CD4-positive, alpha-beta T cell treated with Interleukin-6 at 100 ng/mL for 8 hours (primary cell): ENCODE data around the gene ZNF407.

Experiments used
- DNase-seq: peaks from one replicate; pipeline ENCODE4 v3.0.0-alpha.2; 2020; ENCODE audit warnings: mixed read lengths, low spot score

The ZNF407 gene

DNA sequence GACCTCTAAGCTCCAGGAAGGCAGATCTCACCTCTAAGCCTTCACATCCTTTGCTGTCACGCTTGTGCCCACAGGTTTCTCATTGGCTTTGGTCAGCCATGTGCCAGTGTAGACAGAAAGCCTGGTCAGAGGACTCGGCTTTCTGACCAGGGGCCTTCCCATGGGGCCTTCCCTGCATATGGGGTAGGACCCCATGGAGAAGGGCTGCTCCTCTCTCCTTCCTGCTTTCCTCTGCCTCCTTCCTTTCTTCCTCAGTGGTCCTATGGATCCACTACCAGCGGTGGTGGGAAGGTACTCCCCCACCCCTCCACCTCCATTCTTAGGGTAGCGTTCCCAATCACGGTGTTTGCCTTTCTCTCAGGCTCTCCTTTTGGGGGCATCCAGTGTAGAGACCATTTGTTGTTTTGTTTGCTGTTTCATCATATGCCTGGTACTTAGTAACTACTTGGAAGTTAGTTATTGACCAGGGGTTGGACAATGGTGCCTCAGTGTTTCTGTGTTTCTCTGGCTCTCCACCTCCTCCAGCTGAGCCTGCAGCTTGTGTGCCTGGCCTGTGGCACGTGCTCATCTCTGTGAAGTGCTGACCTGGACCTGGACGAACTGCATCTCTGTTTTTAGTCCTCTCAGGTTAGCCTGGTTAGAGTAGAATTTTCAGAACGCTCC lies 71.6 kb downstream of the ZNF407 start:
- DNase-seq = no peak

DNA sequence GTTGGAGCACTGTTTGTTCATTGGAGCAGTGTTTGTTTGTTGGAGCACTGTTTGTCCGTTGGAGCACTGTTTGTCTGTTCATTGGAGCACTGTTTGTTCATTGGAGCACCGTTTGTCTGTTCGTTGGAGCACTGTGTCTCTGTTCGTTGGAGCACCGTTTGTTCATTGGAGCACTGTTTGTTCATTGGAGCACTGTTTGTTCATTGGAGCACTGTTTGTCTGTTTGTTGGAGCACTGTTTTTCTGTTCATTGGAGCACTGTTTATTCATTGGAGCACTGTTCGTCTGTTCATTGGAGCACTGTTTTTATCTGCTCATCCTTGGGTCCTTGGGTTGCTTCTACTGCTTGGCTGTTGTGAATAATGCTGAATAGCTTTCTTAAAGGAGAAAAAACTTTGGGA lies 74.7 kb downstream of the ZNF407 start:
- DNase-seq = no peak

DNA sequence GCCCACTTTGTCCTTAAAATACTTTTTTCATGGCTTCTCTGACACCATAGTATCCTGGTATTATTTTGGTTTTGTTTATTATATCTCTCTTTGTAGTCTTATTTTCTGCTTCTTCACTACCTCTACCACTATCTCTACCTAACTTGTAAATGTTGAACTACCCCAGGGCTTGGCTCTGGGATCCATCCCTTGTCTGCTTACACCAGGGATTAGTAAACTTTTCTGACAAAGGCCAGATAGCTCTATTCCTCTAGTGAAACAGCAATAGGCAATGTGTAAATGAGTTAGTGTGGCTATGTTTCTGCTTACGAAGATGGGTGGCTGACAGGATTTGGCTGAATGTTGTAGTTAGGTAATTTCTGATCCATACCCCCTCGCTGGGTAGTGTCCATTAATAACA lies 76.8 kb downstream of the ZNF407 start:
- no peak for DNase-seq

DNA sequence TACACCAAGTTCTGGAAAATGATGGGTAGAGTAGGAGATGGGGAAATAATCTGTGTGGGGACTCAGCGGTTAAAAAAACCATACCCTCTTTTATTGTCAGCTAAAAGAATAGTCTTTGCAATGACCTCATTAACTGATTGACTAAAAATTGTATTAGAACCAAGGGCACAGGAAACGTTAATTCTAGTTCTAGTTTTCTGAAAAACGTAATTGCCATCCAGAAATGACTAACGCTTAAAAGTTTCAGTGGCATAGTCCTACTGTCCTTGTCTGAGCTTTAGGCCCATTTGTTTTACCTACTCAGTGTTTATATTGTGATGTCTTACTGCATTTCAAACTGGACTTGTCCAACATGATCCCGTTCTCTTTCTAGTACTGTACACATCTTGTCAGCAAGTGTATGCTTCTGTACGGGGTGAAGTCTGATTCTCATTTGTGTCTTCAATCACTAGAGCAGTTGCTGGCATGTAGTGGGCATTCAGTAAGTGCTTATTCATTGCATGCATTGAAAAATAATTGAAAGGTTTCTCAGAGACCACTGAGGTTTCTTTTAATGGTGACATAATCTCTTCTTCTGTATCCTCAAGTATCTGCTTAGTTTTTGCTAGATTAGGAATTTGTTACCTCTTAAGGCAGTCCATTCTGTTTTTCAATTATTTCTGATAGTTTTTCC lies 81.5 kb downstream of the ZNF407 start:
- no peak for DNase-seq

DNA sequence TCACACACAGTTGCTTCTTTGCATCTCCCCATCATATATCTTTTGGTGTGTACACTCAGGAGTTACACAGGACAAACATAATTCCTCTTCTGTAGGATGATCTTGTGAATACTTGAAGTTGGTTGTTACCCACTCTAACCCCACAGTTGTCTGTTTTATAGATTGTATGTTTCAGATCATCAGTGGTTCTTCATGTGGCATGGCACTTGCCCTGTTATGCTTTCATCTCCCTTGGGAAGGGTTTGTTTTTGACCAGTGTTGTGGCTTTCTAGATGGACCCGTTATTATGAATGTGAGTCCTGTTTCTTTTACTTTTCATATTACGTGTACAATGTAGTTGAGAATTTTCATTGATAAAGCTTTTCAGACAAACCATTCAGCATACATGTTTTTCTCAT lies 82.0 kb downstream of the ZNF407 start:
- no peak for DNase-seq

DNA sequence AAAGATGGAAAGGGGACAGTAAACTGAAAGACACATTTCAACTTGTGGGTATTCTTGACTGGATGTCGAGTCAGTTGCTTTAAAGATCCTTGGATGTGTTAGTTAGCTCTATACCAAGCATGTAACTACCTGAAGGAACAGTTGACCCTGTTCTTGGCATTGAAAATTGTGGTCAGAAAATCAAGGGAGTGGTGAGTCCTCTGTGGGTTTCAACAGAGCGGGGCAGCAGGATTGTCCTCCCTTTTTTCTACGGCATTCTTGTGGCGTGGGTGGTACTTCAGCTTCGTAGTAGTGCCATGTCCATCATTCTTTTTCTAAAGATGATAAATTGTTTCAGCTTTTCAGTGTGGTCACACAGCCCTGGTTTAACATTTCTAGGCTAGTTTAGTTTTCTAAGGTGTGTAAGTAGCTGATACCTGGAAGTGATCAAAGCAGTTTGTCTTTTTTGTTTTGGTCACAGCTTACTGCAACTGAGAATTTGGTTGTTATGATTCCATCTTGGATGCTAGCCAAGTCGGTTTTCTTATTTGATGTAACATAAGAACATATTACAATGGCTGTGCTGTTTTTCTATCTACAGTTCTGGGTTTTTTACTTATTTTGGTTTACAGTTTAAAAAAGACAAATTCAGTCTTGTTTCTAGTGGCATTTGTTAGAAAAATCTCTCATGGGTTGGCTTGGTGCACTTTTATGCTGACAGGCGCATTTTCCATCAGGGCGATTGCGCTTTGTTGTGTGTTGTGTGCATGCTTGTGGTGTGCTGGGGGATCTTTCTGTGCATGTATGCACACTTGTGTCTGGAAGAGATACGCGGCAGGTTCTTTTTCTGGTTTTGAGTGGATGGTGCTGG lies 84.7 kb downstream of the ZNF407 start:
- DNase-seq = no peak

DNA sequence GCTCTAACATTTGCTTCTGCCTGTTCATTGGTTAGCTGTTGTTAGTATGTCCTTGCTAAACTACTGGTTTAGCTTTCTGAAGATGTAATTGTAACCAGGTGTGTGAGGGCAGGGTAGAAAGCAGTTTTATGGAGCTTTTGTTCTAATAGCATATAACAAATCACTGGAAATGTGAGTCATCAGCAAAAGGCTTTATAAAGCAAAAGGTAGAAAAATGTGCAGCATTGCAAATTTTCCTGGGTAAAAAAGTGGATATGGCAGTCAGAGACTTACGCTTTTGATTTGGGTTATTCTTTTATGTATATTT lies 85.3 kb downstream of the ZNF407 start:
- DNase-seq = no peak

DNA sequence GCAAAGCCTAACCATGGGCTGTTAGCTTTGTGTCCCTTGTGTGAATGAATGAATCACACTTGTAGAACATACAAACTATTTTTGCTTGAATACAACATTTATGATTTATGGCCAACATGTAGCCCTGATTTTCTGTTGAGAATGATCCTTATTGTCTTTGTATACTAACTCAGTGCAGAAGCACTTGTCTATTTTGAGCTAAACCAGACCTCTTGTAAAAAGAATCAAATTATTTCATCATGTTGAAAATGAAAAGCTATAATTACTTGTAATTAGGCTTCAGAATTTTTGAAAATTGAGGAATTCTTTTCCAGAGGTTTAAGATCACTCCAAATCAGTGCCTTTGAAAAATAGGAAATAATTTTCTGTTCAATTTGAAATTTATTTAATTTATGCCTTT lies 85.9 kb downstream of the ZNF407 start:
- DNase-seq = no peak

DNA sequence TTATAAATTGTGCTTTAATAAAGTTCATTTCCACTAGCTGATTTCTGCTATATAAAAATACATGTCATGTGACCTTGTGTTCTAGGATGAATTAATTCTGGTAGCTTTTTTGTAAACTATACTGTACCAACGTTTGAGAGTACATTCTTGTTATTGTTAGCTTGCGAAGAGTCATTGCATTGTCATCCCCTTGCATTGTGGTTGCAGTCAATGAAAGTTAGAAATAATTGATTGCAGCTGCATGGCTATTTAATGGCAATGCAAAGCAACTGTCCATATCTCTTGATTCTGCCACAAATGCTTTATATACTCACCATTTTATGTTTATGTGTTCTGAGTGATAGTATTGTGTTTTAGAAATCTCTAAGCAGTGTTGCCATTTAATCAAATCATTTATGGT lies 91.6 kb downstream of the ZNF407 start:
- no peak for DNase-seq

DNA sequence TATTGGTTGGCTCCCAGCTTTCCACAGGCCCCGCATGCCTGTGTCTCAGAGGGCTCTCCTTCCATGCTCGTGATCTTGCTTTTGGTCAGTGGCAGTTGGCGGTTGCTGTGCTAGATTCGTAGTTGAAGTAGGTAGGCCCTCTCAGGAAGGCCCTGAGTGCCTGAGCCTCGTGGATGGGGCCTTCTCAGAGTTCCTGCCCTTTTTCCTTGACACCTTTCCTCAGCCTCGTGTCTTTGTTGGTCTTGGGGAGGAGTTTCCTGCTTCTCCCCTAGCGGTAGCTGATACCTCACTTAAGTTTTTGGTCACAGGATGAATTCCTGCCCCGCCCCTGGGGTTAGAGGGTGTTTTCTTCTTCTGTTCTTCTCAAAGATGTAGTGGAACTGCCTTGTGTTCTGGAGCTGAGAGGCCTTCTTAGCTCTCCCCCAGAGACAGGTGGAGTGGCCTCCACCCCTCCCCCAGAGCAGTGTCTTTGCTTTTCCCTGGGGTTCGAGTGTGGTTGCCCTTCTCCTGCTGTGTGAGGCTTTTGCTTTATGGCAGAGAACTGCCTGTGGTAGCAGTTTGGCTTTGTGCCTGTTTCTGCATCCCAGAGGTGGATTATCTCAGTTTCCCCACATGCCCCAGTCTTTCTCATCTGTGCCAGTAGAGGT lies 94.8 kb downstream of the ZNF407 start:
- DNase-seq = no peak

DNA sequence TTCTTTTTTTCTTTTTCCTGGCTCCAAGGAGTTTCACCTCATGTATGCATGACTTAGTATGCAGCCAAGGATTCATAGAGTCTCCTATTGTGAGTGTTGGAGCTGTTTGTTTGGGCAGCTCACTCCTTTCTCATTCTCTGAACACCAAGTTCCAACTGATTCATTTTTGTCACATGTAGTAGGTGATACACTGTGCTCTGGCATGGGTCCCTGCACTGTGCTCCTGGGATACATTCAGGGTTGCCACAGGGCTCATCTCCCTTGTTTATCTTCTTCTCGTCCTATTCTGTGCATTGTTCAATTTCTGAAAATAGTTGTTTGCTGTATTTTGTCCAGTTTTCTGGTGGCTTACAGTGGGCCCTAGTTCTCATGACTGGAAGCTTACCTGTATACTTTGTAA lies 96.8 kb downstream of the ZNF407 start:
- no peak for DNase-seq

DNA sequence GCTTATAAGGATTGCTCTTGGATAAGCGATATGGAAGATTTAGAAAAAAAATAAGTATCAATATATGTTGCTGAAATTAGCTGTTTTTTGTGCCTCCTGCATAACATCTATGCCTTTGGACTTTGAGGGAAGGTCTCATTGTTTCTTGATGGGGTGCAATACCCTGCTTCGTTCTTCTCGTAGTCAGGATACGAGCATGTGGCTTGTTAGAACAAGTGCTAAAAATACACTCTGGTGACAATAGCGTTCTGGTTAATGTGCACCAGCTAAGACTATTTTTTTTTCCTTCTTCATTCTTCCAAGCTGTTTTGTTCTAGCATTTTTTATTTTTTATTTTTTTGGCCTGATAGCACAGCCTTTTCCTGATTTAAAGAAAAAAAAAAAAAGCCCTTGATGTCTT lies 97.5 kb downstream of the ZNF407 start:
- DNase-seq = no peak

DNA sequence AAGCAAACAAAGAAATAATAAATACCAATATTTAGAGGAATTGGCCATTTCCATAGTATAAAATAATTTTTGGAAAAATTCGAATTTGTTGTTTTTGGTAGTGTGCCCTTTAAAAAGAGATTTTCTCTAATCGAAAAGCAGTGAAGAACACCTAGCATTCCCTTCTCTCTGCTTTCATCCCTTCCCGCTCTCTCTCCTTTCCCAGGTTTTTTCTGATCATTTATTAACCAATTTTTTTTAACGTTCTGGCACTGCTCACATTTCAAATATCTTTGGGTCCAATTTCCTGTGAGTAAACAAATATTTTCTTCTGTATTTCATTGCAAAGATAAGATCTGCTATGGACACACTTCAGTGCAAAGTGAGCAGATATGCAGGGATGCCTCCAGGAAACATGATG lies 101.2 kb downstream of the ZNF407 start:
- DNase-seq = no peak

DNA sequence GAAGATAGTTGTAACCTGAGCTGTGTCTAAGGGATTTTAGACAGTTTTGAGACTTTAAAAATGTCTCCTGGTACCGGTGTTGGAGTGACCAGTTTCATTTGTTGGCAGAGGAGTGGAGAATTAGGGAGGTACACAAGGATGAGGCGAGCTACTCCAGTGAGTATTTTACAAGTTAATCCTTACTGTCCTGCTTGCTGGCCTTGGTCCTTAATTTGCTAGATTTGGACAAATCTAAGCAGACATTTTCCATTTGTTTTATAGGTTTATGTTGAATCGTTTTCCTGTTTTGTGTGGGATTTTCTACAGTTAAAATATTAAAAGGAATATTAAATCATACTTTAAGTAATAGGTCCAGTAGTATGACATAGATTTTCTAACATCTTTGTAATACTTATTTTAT lies 101.8 kb downstream of the ZNF407 start:
- no peak for DNase-seq

DNA sequence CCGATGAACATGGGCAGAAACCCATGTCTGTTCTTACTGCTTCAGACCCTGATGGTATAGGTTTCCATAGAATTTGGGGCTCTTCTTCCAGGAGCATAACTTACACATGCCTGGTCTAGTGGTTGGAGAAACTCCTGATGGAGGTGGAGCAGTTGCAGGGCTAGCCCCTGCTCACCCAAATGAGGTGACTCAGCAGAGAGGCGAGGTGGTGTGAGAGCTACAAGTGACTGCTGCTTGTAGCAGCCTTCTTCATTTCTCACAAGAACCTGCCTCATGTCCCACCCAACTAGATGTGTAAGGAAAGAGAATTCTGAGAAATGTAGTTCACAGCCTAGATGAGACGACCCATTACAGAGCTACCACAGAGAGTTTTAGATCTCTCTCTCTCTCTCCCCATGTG lies 105.3 kb downstream of the ZNF407 start:
- DNase-seq = no peak

DNA sequence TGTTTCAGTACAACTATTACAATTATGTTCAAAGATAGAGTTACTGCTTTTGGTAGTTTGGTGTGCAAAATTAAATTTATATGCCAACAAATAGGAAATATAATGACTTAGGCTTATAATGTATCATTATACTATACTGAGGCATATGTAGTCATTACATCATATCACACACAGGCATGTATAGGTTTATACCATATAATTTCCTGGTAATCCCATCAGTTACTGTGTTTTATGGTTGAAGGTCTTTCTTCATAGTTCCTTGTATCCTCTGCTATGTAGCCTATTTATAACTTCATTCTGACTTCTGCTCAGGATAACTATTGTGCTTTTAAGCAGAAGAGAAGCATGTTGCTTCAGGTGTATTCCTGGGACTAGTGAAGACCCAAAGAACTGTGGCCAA lies 110.5 kb downstream of the ZNF407 start:
- DNase-seq = no peak

DNA sequence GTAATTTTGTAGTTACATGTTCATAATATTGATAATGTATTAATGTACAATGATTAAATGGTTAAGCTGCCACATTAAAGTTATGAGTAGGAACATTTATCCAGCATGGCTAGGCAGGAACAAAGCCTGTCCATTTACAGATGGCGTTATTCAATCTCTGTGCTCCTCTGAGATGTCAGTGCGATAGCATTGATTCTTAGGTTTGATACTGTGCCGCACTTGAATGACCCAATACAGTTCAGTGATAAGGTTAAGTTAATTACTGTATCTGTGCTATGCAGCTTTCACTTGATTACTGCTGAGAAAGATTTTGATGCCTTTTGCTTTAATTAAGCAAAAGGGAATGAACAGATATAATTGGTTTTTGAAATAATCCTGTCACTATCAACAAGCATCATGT lies 111.8 kb downstream of the ZNF407 start:
- no peak for DNase-seq

DNA sequence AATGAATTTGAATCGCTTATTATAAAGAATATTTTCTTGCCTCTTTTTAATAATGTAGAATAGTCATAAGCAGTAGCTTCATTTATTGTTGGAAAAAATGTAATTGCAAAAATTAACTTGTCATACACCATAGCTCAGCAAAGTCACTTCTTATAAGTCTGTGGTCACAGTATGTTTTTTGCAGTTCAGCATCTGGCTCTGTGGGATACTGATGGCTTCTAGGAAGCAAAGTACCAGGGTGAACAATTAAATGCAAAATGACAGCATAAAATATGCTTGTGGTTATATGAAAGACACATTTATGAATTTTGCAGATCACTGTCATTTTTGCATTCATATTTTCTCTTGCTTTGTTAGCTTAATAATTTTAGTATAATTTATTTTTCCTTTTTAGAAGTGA lies 116.5 kb downstream of the ZNF407 start:
- no peak for DNase-seq

DNA sequence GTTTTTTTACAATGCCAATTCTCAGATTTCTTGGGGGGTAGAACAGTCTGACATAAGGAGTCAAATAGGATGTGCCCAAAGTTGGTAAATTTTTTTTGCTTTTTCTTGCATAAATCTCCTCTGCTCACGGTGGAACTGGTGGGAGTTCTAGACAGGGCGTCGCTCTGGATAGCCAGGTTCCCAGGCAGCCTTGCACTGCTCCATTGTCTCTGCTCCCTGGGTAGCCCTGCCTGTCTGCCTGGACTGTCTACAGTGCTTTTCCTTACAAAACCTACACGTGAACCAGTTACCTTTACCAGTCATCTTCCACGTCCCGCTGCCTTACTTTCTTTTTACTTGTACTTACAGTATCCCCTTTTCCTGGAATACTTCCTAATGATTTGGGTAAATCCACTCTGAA lies 117.1 kb downstream of the ZNF407 start:
- no peak for DNase-seq

DNA sequence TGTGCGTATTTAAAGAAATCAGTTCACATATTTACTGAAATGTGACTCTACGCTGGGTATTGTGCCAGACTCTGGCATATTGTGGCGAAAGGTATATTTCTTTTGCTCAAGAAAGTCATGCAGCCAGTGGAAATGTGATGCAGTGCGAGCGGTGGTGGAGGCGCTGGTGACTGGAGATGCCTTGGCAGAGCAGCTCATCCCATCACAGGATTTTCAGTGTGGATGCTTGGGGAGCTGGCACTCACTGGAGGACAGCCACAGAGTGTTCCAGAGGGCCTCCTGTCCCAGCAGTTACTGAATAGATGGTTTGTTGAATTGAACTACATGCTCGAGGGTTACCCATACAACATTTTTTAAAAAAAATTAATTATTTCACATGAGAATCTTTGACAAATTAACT lies 117.6 kb downstream of the ZNF407 start:
- no peak for DNase-seq

DNA sequence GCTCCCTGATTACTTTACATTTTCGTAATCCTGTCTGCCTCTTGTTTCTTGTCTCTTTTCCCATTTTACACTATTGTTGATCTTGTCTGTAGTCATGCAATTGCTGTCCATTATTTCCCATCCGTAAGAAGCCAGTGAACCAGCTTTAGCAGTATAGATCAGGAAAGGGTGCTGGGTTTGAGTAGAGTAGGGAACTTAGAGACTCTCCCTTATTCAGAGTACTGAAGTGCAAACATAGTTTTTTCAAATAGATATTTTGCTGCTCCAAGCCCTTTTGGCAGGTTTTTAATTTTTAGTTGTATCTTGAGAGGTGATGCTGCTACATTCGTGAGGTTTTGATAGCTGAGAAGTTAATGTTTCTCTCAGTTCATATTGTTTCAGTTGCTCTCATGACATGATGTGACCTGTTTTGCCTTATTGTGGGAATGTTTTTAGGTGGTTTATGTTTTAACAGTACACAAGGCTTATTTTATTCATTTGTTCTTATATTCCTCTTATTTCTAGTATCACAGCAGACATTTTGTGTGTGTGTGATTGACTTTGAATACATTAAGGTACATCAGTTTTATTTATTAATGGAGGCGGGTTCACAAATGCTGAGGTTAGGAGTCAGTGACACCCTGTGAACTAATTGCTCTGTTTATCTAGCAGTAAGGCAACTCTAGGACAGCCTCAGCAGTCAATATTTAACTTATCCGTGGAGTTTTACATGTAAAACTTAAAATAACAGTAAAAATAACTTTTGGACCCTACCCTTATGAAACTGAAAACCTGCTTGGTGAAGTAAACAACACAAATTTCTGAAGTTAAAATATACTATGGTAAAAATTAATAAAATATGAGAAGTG lies 118.4 kb downstream of the ZNF407 start:
- DNase-seq = no peak

DNA sequence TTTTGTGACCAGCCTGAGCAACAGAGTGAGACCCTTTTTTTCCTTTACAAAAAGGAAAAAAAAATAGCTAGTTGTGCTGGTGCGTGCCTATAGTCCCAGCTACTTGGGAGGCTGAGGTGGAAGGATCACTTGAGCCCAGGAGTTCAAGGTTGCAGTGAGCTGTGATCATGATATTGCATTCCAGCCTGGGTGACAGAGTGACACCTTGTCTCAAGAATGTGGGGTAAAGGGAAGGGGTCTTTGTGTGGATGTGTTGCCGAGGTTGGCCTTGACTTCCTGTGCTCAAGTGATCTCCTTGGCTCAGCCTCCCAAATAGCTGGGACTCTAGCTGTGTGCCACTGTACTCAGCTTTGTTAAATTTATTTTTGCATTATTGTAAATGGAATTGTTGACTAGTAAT lies 120.6 kb downstream of the ZNF407 start:
- no peak for DNase-seq
